H1 (cell line): Measurements from ENCODE around the gene TNFSF4. TPM values are rescaled to one million over a fixed set of nuclear protein-coding genes. Genes with fewer than 3 reads are reported as not detected.

ENCODE experiments used
- polyA plus RNA-seq, 7 experiments: library from polyadenylated mRNA; depleted of rRNA in 3 of 7; stranded (reverse) in 5 of 7; unstranded in 2 of 7; fragments of >200 nt in 5 of 7; fragments of 200-250 nt in 2 of 7; gene quantifications; 1 replicate in 5 of 7; 2 replicates in 1 of 7; 4 replicates in 1 of 7; pipeline versions ENCODE4 v1.2.1 to v1.2.3, GENCODE V29; 2011 to 2013; ENCODE audit warnings: missing spikeins in 2 of 7, mixed read lengths in 2 of 7
- total RNA-seq: library from RNA; stranded (reverse); fragmentation: NEBNext Ultra II Directional; extraction: Animal tissue kit (Norgen Biotek cat#: 25700); gene quantifications from 2 replicates; pipeline ENCODE4 v1.2.1, GENCODE V29; 2021

Gene TNFSF4
- total and polyA plus RNA-seq, 2 of the 8 experiments (the other 6 are each of a cell fraction or from before 2014, with no cell fraction given) = 0.54 to 0.63 TPM

Other genes with a start within 250 kb of the TNFSF4 start
- not detected in 2 replicates for gene TNFSF18, start 156.4 kb downstream of the TNFSF4 start, total RNA-seq
- not detected in 2 replicates for gene TNFSF18, start 156.4 kb downstream of the TNFSF4 start, polyA plus RNA-seq (2011; rRNA removed)